ENCODE data around the gene NAA60.

The NAA60 gene

GRCh38 chr16:3488801-3489200, 45.3 kb downstream of the NAA60 start:
- H2AFZ ChIP-seq (ENCODE audit: low read length), result no peak overlapping the region
- H3K36me3 ChIP-seq (ENCODE audit: insufficient read depth, low read length), result peaks cover 17% of the 10 kb centered on the region; the same call in 1 of the 2 replicates
- no peaks in the 10 kb centered on the region for H3K79me2 ChIP-seq (ENCODE audit: insufficient read depth, low read length)
- H3K4me2 ChIP-seq (ENCODE audit: low read depth, low read length, poor library complexity, severe bottlenecking), result no peak overlapping the region
- H4K20me1 ChIP-seq (ENCODE audit: insufficient read depth, low read length, poor library complexity, severe bottlenecking), result no peaks in the 10 kb centered on the region
- no peak overlapping the region for H3K4me3 ChIP-seq (ENCODE audit: low read length, poor library complexity, severe bottlenecking)
- TF ChIP-seq EZH2phosphoT487 (IDR thresholded peaks at IDR 0.05; ENCODE audit: borderline replicate concordance) (no peak), CTCF (conservative IDR thresholded peaks at IDR 0.05; ENCODE audit: low read length) (no peak)
- H3K9me2 ChIP-seq (replicated peaks; ENCODE audit: low read depth, low read length), result no peaks in the 10 kb centered on the region
- H3F3A ChIP-seq (ENCODE audit: low read depth), result no peaks in the 10 kb centered on the region
- no peak overlapping the region for H3K9ac ChIP-seq (ENCODE audit: low read depth, low read length, poor library complexity, severe bottlenecking)
- no peaks in the 10 kb centered on the region for H3K9me3 ChIP-seq (ENCODE audit: insufficient read depth, low read depth, low read length)
- H3K27me3 ChIP-seq (ENCODE audit: insufficient read depth, low read length, poor library complexity, severe bottlenecking), result no peaks in the 10 kb centered on the region
- no peaks in the 10 kb centered on the region for H3K4me1 ChIP-seq (ENCODE audit: insufficient read depth, low read length, poor library complexity, severe bottlenecking)

- Histone ChIP-seq H3K9ac (ENCODE audit: low read depth, low read length, poor library complexity, severe bottlenecking) (no peak overlapping the region), H2AFZ (ENCODE audit: low read length) (no peak overlapping the region), H3K4me1 (ENCODE audit: insufficient read depth, low read length, poor library complexity, severe bottlenecking) (no peaks in the 10 kb centered on the region), H3K27me3 (ENCODE audit: insufficient read depth, low read length, poor library complexity, severe bottlenecking) (no peaks in the 10 kb centered on the region), H3K9me3 (ENCODE audit: insufficient read depth, low read depth, low read length) (no peaks in the 10 kb centered on the region), H3K36me3 (ENCODE audit: insufficient read depth, low read length) (no peaks in the 10 kb centered on the region), H3F3A (ENCODE audit: low read depth) (no peaks in the 10 kb centered on the region), H3K9me2 (replicated peaks; ENCODE audit: low read depth, low read length) (no peaks in the 10 kb centered on the region), H4K20me1 (ENCODE audit: insufficient read depth, low read length, poor library complexity, severe bottlenecking) (no peaks in the 10 kb centered on the region), H3K4me2 (ENCODE audit: low read depth, low read length, poor library complexity, severe bottlenecking) (no peak overlapping the region), H3K4me3 (ENCODE audit: low read length, poor library complexity, severe bottlenecking) (no peak overlapping the region), H3K79me2 (ENCODE audit: insufficient read depth, low read length) (no peaks in the 10 kb centered on the region)
- TF ChIP-seq CTCF (conservative IDR thresholded peaks at IDR 0.05; ENCODE audit: low read length) (0 out of 2 replicates have a peak, but pooled peaks have one; percentile 8), EZH2phosphoT487 (IDR thresholded peaks at IDR 0.05; ENCODE audit: borderline replicate concordance) (no peak)
Observed at GRCh38 chr16:3490911-3491629, 47.6 kb downstream of the NAA60 start.

- Histone ChIP-seq H3K9me3 (ENCODE audit: insufficient read depth, low read depth, low read length) (no peaks in the 10 kb centered on the region), H3K79me2 (ENCODE audit: insufficient read depth, low read length) (no peaks in the 10 kb centered on the region), H3K36me3 (ENCODE audit: insufficient read depth, low read length) (no peaks in the 10 kb centered on the region), H4K20me1 (ENCODE audit: insufficient read depth, low read length, poor library complexity, severe bottlenecking) (no peaks in the 10 kb centered on the region), H2AFZ (ENCODE audit: low read length) (no peak overlapping the region), H3F3A (ENCODE audit: low read depth) (no peaks in the 10 kb centered on the region), H3K4me1 (ENCODE audit: insufficient read depth, low read length, poor library complexity, severe bottlenecking) (no peaks in the 10 kb centered on the region), H3K27me3 (ENCODE audit: insufficient read depth, low read length, poor library complexity, severe bottlenecking) (no peaks in the 10 kb centered on the region), H3K9me2 (replicated peaks; ENCODE audit: low read depth, low read length) (no peaks in the 10 kb centered on the region), H3K4me2 (ENCODE audit: low read depth, low read length, poor library complexity, severe bottlenecking) (no peak overlapping the region), H3K9ac (ENCODE audit: low read depth, low read length, poor library complexity, severe bottlenecking) (no peak overlapping the region), H3K4me3 (ENCODE audit: low read length, poor library complexity, severe bottlenecking) (no peak overlapping the region)
- TF ChIP-seq CTCF (conservative IDR thresholded peaks at IDR 0.05; ENCODE audit: low read length) (no peak), EZH2phosphoT487 (IDR thresholded peaks at IDR 0.05; ENCODE audit: borderline replicate concordance) (no peak)
Observed at GRCh38 chr16:3492356-3492755, 48.9 kb downstream of the NAA60 start.

All from Loucy (cell line).